K562 (cell line): ENCODE measurements around the gene NEUROD4. TPM values are rescaled to one million over a fixed set of nuclear protein-coding genes. Genes with fewer than 3 reads are reported as not detected.
A peak's percentile ranks its signal among the peaks of the same experiment; 100 is the strongest.

Experiments used
- ATF7 ChIP-seq: fragments of 450-650 bp; IDR thresholded peaks from 2 replicates; pipeline ENCODE4 v1.7.1; 2014; ENCODE audit warnings: mild to moderate bottlenecking, moderate library complexity
- EP300 ChIP-seq: IDR thresholded peaks from 2 replicates; pipeline ENCODE4 v1.6.1; 2012; ENCODE audit warnings: low read length, improper control_type of control experiment
- KLF6 ChIP-seq: fragments of 250-450 bp; sonication (Bioruptor Pico); IDR thresholded peaks from 2 replicates; pipeline ENCODE4 v1.4.0; 2020; ENCODE audit warnings: mild to moderate bottlenecking, moderate library complexity, borderline replicate concordance
- LEF1 ChIP-seq: fragments of 450-650 bp; IDR thresholded peaks from 2 replicates; pipeline ENCODE4 v1.6.1; 2016; ENCODE audit warnings: mild to moderate bottlenecking
- RUNX1 ChIP-seq: sonication (generic); IDR thresholded peaks from 2 replicates; pipeline ENCODE4 v1.6.1; 2016; ENCODE audit warnings: antibody characterized with exemption, low read depth
- SIN3B ChIP-seq: fragments of 450-650 bp; IDR thresholded peaks from 2 replicates; pipeline ENCODE4 v1.6.1; 2017; ENCODE audit warnings: low read depth, mild to moderate bottlenecking, moderate library complexity
- polyA plus RNA-seq, 8 experiments: library from polyadenylated mRNA; depleted of rRNA in 4 of 8; stranded (reverse) in 5 of 8; unstranded in 3 of 8; fragments of >200 nt; fragmentation: Nextera tagmentation in 2 of 8; fragmentation: Illumina TruSeq in 1 of 8; extraction: Ambion mirVana in 2 of 8; extraction: Trizol in 1 of 8; gene quantifications; 2 replicates each; pipeline versions ENCODE4 v1.2.1 to v1.2.3, GENCODE V29; 2011 to 2014; ENCODE audit warnings: inconsistent platforms in 1 of 8, missing spikeins in 1 of 8
- total RNA-seq, 7 experiments: library from RNA; depleted of rRNA in 6 of 7; stranded (reverse); fragments of >200 nt in 6 of 7; fragmentation: Illumina TruSeq in 2 of 7; extraction: Trizol in 2 of 7; gene quantifications; 2 replicates each; pipeline versions ENCODE4 v1.2.1 to v1.2.3, GENCODE V29; 2011 to 2021; ENCODE audit warnings: low replicate concordance in 1 of 7
- TF ChIP-seq, protein P1 (sequence below): fragments of 250-450 bp; sonication (Bioruptor Pico); IDR thresholded peaks from 2 replicates; pipeline ENCODE4 v1.8.0; 2021; ENCODE audit warnings: mild to moderate bottlenecking, moderate library complexity
- TF ChIP-seq, protein P2 (sequence below): fragments of 250-450 bp; sonication (Bioruptor Pico); IDR thresholded peaks from 2 replicates; pipeline ENCODE4 v1.5.1; 2021; ENCODE audit warnings: mild to moderate bottlenecking
- TF ChIP-seq, protein P3 (sequence below): fragments of 450-650 bp; IDR thresholded peaks from 2 replicates; pipeline ENCODE4 v1.6.1; 2018; ENCODE audit not compliant: partially characterized antibody
- TF ChIP-seq, protein P4 (sequence below): fragments of 450-650 bp; formaldehyde crosslinking; IDR thresholded peaks from 2 replicates; pipeline ENCODE4 v1.4.0; 2020; ENCODE audit warnings: mild to moderate bottlenecking, mixed read lengths
- TF ChIP-seq, protein P5 (sequence below): fragments of 450-650 bp; IDR thresholded peaks from 2 replicates; pipeline ENCODE4 v1.7.0; 2016; ENCODE audit warnings: borderline replicate concordance
- TF ChIP-seq, protein P6 (sequence below), 2 experiments: IDR thresholded peaks in 1 of 2; conservative IDR thresholded peaks in 1 of 2; 2 replicates each; pipeline ENCODE4 v1.6.1; 2016; ENCODE audit warnings: low read depth in 2 of 2, mild to moderate bottlenecking in 1 of 2, missing compliant biosample characterization in 1 of 2, missing genetic modification characterization in 1 of 2, moderate library complexity in 1 of 2
- TF ChIP-seq, protein P7 (sequence below): fragments of 250-450 bp; sonication (Bioruptor Pico); IDR thresholded peaks from 2 replicates; pipeline ENCODE4 v1.6.1; 2021; ENCODE audit warnings: mild to moderate bottlenecking

The NEUROD4 gene
- total and polyA plus RNA-seq, 9 of the 15 experiments (the other 6 are each of a cell fraction or from before 2014, with no cell fraction given), result not detected

DNA sequence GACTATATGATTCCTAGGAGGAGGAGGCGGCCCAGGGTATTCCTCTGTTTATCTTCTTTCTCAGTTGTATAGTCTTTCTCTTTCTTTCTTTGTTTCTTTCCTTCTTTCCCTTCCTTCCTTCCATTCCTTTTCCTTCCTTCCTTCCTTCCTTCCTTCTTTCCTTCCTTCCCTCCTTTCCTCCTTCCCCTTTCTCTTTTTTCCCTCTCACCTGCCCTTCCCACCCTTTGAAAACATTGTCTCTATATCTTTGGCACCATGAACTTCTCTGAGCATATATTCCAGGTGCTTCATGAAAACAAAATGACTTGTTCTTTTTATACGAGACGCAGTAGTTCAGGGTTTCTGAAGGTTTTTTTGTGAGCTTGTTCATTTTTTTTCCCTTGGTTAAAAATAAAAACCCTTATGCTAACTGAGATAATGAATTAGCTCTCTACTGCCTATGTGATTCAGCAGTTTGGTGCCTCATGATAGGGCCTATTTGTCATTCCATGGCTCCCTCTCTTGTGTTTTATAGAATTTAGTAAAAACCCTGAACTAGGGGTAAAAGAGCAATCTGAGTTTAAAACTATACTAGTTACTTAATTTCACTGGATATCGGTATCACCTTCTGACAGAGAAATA, 32.1 kb upstream of the NEUROD4 start (continued):
- TF ChIP-seq, protein P1, sequence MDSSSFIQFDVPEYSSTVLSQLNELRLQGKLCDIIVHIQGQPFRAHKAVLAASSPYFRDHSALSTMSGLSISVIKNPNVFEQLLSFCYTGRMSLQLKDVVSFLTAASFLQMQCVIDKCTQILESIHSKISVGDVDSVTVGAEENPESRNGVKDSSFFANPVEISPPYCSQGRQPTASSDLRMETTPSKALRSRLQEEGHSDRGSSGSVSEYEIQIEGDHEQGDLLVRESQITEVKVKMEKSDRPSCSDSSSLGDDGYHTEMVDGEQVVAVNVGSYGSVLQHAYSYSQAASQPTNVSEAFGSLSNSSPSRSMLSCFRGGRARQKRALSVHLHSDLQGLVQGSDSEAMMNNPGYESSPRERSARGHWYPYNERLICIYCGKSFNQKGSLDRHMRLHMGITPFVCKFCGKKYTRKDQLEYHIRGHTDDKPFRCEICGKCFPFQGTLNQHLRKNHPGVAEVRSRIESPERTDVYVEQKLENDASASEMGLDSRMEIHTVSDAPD (CRISPR knock-in tag), result no peak
- peak; percentile 69; the same call in 1 of the 2 replicates for TF ChIP-seq LEF1
- TF ChIP-seq KLF6 (CRISPR knock-in tag), result no peak
- TF ChIP-seq, protein P2, sequence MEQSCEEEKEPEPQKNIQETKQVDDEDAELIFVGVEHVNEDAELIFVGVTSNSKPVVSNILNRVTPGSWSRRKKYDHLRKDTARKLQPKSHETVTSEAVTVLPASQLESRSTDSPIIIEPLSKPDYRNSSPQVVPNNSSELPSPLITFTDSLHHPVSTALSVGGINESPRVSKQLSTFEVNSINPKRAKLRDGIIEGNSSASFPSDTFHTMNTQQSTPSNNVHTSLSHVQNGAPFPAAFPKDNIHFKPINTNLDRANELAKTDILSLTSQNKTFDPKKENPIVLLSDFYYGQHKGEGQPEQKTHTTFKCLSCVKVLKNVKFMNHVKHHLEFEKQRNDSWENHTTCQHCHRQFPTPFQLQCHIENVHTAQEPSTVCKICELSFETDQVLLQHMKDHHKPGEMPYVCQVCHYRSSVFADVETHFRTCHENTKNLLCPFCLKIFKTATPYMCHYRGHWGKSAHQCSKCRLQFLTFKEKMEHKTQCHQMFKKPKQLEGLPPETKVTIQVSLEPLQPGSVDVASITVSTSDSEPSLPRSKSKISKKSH (CRISPR knock-in tag), result no peak
- TF ChIP-seq, protein P3, sequence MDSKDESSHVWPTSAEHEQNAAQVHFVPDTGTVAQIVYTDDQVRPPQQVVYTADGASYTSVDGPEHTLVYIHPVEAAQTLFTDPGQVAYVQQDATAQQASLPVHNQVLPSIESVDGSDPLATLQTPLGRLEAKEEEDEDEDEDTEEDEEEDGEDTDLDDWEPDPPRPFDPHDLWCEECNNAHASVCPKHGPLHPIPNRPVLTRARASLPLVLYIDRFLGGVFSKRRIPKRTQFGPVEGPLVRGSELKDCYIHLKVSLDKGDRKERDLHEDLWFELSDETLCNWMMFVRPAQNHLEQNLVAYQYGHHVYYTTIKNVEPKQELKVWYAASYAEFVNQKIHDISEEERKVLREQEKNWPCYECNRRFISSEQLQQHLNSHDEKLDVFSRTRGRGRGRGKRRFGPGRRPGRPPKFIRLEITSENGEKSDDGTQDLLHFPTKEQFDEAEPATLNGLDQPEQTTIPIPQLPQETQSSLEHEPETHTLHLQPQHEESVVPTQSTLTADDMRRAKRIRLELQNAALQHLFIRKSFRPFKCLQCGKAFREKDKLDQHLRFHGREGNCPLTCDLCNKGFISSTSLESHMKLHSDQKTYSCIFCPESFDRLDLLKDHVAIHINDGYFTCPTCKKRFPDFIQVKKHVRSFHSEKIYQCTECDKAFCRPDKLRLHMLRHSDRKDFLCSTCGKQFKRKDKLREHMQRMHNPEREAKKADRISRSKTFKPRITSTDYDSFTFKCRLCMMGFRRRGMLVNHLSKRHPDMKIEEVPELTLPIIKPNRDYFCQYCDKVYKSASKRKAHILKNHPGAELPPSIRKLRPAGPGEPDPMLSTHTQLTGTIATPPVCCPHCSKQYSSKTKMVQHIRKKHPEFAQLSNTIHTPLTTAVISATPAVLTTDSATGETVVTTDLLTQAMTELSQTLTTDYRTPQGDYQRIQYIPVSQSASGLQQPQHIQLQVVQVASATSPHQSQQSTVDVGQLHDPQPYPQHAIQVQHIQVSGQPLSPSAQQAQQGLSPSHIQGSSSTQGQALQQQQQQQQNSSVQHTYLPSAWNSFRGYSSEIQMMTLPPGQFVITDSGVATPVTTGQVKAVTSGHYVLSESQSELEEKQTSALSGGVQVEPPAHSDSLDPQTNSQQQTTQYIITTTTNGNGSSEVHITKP, result no peak
- no peak for TF ChIP-seq RUNX1
- TF ChIP-seq EP300, result peak; percentile 82; the same call in 1 of the 2 replicates
- no peak for TF ChIP-seq SIN3B
- no peak for TF ChIP-seq ATF7
- TF ChIP-seq, protein P4, sequence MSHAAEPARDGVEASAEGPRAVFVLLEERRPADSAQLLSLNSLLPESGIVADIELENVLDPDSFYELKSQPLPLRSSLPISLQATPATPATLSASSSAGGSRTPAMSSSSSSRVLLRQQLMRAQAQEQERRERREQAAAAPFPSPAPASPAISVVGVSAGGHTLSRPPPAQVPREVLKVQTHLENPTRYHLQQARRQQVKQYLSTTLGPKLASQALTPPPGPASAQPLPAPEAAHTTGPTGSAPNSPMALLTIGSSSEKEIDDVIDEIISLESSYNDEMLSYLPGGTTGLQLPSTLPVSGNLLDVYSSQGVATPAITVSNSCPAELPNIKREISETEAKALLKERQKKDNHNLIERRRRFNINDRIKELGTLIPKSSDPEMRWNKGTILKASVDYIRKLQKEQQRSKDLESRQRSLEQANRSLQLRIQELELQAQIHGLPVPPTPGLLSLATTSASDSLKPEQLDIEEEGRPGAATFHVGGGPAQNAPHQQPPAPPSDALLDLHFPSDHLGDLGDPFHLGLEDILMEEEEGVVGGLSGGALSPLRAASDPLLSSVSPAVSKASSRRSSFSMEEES (CRISPR knock-in tag), result no peak
- TF ChIP-seq, protein P5, sequence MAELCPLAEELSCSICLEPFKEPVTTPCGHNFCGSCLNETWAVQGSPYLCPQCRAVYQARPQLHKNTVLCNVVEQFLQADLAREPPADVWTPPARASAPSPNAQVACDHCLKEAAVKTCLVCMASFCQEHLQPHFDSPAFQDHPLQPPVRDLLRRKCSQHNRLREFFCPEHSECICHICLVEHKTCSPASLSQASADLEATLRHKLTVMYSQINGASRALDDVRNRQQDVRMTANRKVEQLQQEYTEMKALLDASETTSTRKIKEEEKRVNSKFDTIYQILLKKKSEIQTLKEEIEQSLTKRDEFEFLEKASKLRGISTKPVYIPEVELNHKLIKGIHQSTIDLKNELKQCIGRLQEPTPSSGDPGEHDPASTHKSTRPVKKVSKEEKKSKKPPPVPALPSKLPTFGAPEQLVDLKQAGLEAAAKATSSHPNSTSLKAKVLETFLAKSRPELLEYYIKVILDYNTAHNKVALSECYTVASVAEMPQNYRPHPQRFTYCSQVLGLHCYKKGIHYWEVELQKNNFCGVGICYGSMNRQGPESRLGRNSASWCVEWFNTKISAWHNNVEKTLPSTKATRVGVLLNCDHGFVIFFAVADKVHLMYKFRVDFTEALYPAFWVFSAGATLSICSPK, result peak; percentile 85; the same call in 1 of the 2 replicates
- TF ChIP-seq, protein P6, sequence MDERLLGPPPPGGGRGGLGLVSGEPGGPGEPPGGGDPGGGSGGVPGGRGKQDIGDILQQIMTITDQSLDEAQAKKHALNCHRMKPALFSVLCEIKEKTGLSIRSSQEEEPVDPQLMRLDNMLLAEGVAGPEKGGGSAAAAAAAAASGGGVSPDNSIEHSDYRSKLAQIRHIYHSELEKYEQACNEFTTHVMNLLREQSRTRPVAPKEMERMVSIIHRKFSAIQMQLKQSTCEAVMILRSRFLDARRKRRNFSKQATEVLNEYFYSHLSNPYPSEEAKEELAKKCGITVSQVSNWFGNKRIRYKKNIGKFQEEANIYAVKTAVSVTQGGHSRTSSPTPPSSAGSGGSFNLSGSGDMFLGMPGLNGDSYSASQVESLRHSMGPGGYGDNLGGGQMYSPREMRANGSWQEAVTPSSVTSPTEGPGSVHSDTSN (CRISPR knock-in tag; IDR thresholded peaks at IDR 0.05; ENCODE audit: low read depth), result no peak
- TF ChIP-seq, protein P6 (tag; conservative IDR thresholded peaks at IDR 0.05; ENCODE audit: low read depth), result no peak
- TF ChIP-seq, protein P7, sequence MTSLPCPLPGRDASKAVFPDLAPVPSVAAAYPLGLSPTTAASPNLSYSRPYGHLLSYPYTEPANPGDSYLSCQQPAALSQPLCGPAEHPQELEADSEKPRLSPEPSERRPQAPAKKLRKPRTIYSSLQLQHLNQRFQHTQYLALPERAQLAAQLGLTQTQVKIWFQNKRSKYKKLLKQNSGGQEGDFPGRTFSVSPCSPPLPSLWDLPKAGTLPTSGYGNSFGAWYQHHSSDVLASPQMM (CRISPR knock-in tag), result no peak
